ENCODE data around the gene ZSCAN32.

The ZSCAN32 gene

GRCh38 chr16:3355589-3355988, 45.2 kb downstream of the ZSCAN32 start, which contains the start of gene OR2C1:
OR2C1 (plus strand) TSS chr16:3355889; CDS start chr16:3355941, 52 bp downstream.
- DNase-seq: no peak

GRCh38 chr16:3349175-3349574, 51.6 kb downstream of the ZSCAN32 start:
- no peak for DNase-seq

GRCh38 chr16:3348547-3349167, 52.1 kb downstream of the ZSCAN32 start:
- DNase-seq: no peak

GRCh38 chr16:3347586-3347985, 53.2 kb downstream of the ZSCAN32 start:
- no peak for DNase-seq

- no peak for DNase-seq
These were observed 54.8 kb downstream of the ZSCAN32 start for GRCh38 chr16:3346041-3346440.

All from CD4-positive, alpha-beta T cell treated with Interleukin-6 for 4 hours (primary cell).